GM19240 (cell line): ENCODE measurements around the gene NAP1L1.

Experiments used
- DNase-seq: peaks from one replicate; pipeline ENCODE4 v3.0.0; 2011; ENCODE audit warnings: low spot score; ENCODE audit not compliant: insufficient read length

The NAP1L1 gene

GRCh38 chr12:76023069-76023690 lies 61.3 kb downstream of the NAP1L1 start:
- no peak for DNase-seq

GRCh38 chr12:76022506-76022905 lies 62.0 kb downstream of the NAP1L1 start:
- DNase-seq, result no peak

GRCh38 chr12:76020731-76021672 lies 63.5 kb downstream of the NAP1L1 start:
- no peak for DNase-seq

- DNase-seq, result no peak
These were observed 64.2 kb downstream of the NAP1L1 start for GRCh38 chr12:76020281-76020680.

- no peak for DNase-seq
These were observed 65.8 kb downstream of the NAP1L1 start for GRCh38 chr12:76018672-76019071.

GRCh38 chr12:76018111-76018510 lies 66.4 kb downstream of the NAP1L1 start:
- no peak for DNase-seq

GRCh38 chr12:76014007-76014406 lies 70.5 kb downstream of the NAP1L1 start:
- no peak for DNase-seq

- DNase-seq, result no peak
These were observed 70.9 kb downstream of the NAP1L1 start for GRCh38 chr12:76013603-76014002.

GRCh38 chr12:76012644-76013043 lies 71.8 kb downstream of the NAP1L1 start:
- DNase-seq, result no peak

- DNase-seq, result no peak
These were observed 73.6 kb downstream of the NAP1L1 start for GRCh38 chr12:76010732-76011458.

- no peak for DNase-seq
These were observed 76.1 kb downstream of the NAP1L1 start for GRCh38 chr12:76008428-76008827.

- no peak for DNase-seq
These were observed 76.8 kb downstream of the NAP1L1 start for GRCh38 chr12:76007640-76008039.

- DNase-seq, result no peak
These were observed 78.2 kb downstream of the NAP1L1 start for GRCh38 chr12:76006028-76006925.

GRCh38 chr12:76003355-76003638 lies 81.2 kb downstream of the NAP1L1 start:
- no peak for DNase-seq

- DNase-seq, result no peak
These were observed 81.7 kb downstream of the NAP1L1 start for GRCh38 chr12:76002598-76003354.

GRCh38 chr12:75998292-75999063 lies 86.0 kb downstream of the NAP1L1 start:
- DNase-seq, result no peak

- no peak for DNase-seq
These were observed 86.8 kb downstream of the NAP1L1 start for GRCh38 chr12:75997658-75998057.

GRCh38 chr12:75996861-75997447 lies 87.5 kb downstream of the NAP1L1 start:
- no peak for DNase-seq

GRCh38 chr12:75995691-75996090 lies 88.8 kb downstream of the NAP1L1 start:
- no peak for DNase-seq
